Activated CD4-positive, alpha-beta T cell treated with anti-CD3 and anti-CD28 coated beads, Interleukin-2, amount 50 U/mL, for 4 hours (primary cell): ENCODE measurements around the gene SLC41A2.
"Not testable (repeated sequence)": the region's sequence is repeated elsewhere in the genome, so short reads cannot be mapped to it uniquely, and the experiment has no call there.

Source experiments
- DNase-seq, 2 experiments: peaks; one replicate each; pipeline ENCODE4 v3.0.0-alpha.2; 2020

Gene SLC41A2

GRCh38 chr12:104958001-104958804 is at the start of gene SLC41A2:
SLC41A2 (minus strand) TSS chr12:104958290; CDS start chr12:104928527, 29,763 bp downstream.
- peak; percentile 80 to 84 for DNase-seq

- DNase-seq = no peak
Observed at GRCh38 chr12:105001476-105001875, 43.4 kb upstream of the SLC41A2 start.

- DNase-seq = no peak
Observed at GRCh38 chr12:104999347-104999685, 41.2 kb upstream of the SLC41A2 start.

GRCh38 chr12:104998423-104999346 is 40.6 kb upstream of the SLC41A2 start:
- DNase-seq = no peak

GRCh38 chr12:104997541-104997940 is 39.5 kb upstream of the SLC41A2 start:
- DNase-seq = no peak

GRCh38 chr12:104994336-104994735 is 36.2 kb upstream of the SLC41A2 start:
- no peak for DNase-seq

- DNase-seq = no peak
Observed at GRCh38 chr12:104991565-104992128, 33.6 kb upstream of the SLC41A2 start.

- no peak for DNase-seq
Observed at GRCh38 chr12:104990950-104991349, 32.9 kb upstream of the SLC41A2 start.

- DNase-seq = peak; percentile 80
Observed at GRCh38 chr12:104986022-104986941, 28.2 kb upstream of the SLC41A2 start, which contains the start of gene NOPCHAP1. NOPCHAP1 (plus strand) TSS chr12:104986316; CDS start chr12:104986353, 37 bp downstream.

GRCh38 chr12:104985206-104985605 is 27.1 kb upstream of the SLC41A2 start:
- no peak for DNase-seq

- not testable (repeated sequence) for DNase-seq
Observed at GRCh38 chr12:104977688-104978087, 19.6 kb upstream of the SLC41A2 start.

GRCh38 chr12:104976703-104977102 is 18.6 kb upstream of the SLC41A2 start:
- no peak for DNase-seq

- DNase-seq = no peak
Observed at GRCh38 chr12:104975587-104976343, 17.7 kb upstream of the SLC41A2 start.

- no peak for DNase-seq
Observed at GRCh38 chr12:104974626-104975290, 16.7 kb upstream of the SLC41A2 start.

GRCh38 chr12:104973250-104973649 is 15.2 kb upstream of the SLC41A2 start:
- DNase-seq = no peak

GRCh38 chr12:104971306-104971705 is 13.2 kb upstream of the SLC41A2 start:
- no peak for DNase-seq

GRCh38 chr12:104969343-104969742 is 11.3 kb upstream of the SLC41A2 start:
- no peak for DNase-seq

GRCh38 chr12:104966677-104967076 is 8.6 kb upstream of the SLC41A2 start:
- no peak for DNase-seq

- DNase-seq = no peak
Observed at GRCh38 chr12:104964856-104965205, 6.7 kb upstream of the SLC41A2 start.

GRCh38 chr12:104964167-104964855 is 6.2 kb upstream of the SLC41A2 start:
- DNase-seq = no peak
